Endodermal cell (in vitro differentiated cells): Measurements from ENCODE around the gene ACSS1. TPM values are rescaled to one million over a fixed set of nuclear protein-coding genes. Genes with fewer than 3 reads are reported as not detected.
A peak's percentile ranks its signal among the peaks of the same experiment; 100 is the strongest.

Experiments used
- DNase-seq: peaks from one replicate; pipeline ENCODE4 v3.0.0-alpha.2; 2017
- H3K27ac ChIP-seq: 2 replicates; pipeline ENCODE4 v1.5.1; 2013; ENCODE audit warnings: mild to moderate bottlenecking, low read depth, low read length, moderate library complexity
- H3K27me3 ChIP-seq: 2 replicates; pipeline ENCODE4 v1.6.1; 2013; ENCODE audit warnings: mild to moderate bottlenecking, low read length, moderate library complexity; ENCODE audit not compliant: insufficient read depth, control insufficient read depth, poor library complexity, severe bottlenecking
- H3K36me3 ChIP-seq: 2 replicates; pipeline ENCODE4 v1.7.0; 2013; ENCODE audit warnings: mild to moderate bottlenecking, low read length, moderate library complexity; ENCODE audit not compliant: control insufficient read depth, insufficient read depth
- H3K4me1 ChIP-seq: one replicate; pipeline ENCODE4 v1.7.0; 2013; ENCODE audit warnings: low read length; ENCODE audit not compliant: control insufficient read depth, insufficient read depth
- H3K4me3 ChIP-seq: 2 replicates; pipeline ENCODE4 v1.5.1; 2013; ENCODE audit warnings: mild to moderate bottlenecking, low read length, moderate library complexity
- H3K9ac ChIP-seq: 2 replicates; pipeline ENCODE4 v1.6.1; 2013; ENCODE audit warnings: mild to moderate bottlenecking, low read length, moderate library complexity; ENCODE audit not compliant: poor library complexity, severe bottlenecking; ENCODE audit errors: extremely low read depth
- H3K9me3 ChIP-seq: 2 replicates; pipeline ENCODE4 v1.6.1; 2013; ENCODE audit warnings: mild to moderate bottlenecking, low read length, moderate library complexity; ENCODE audit not compliant: control insufficient read depth
- H3K27ac Mint-ChIP-seq: 2 replicates; pipeline ENCODE4 v1.8.0; 2020; ENCODE audit warnings: mixed read lengths
- H3K27me3 Mint-ChIP-seq: 2 replicates; pipeline ENCODE4 v1.8.0; 2021; ENCODE audit warnings: mild to moderate bottlenecking, mixed read lengths; ENCODE audit not compliant: insufficient read depth
- H3K36me3 Mint-ChIP-seq: 2 replicates; pipeline ENCODE4 v1.8.0; 2020; ENCODE audit warnings: low read depth, mixed read lengths
- H3K4me1 Mint-ChIP-seq: 2 replicates; pipeline ENCODE4 v1.8.0; 2020; ENCODE audit warnings: mixed read lengths
- H3K4me3 Mint-ChIP-seq: 2 replicates; pipeline ENCODE4 v1.8.0; 2020; ENCODE audit warnings: mild to moderate bottlenecking, moderate library complexity, mixed read lengths
- H3K9me3 Mint-ChIP-seq: 2 replicates; pipeline ENCODE4 v1.8.0; 2020; ENCODE audit warnings: mild to moderate bottlenecking, mixed read lengths
- CTCF ChIP-seq: fragments of 200-600 bp; sonication (generic); conservative IDR thresholded peaks from 2 replicates; pipeline ENCODE4 v1.5.0; 2021; ENCODE audit warnings: antibody characterized with exemption, mild to moderate bottlenecking
- WGBS, 2 experiments: methylation state at CpG; one replicate each; pipeline versions ENCODE4 v1.1.5 to v1.1.7; 2013; ENCODE audit warnings: missing lambda C conversion rate in 2 of 2, mixed read lengths in 1 of 2; ENCODE audit not compliant: insufficient coverage in 1 of 2, insufficient read length in 1 of 2; 5-methylcytosine and 5-hydroxymethylcytosine counted together
- total RNA-seq, 2 donors: library from RNA; stranded (reverse); fragmentation: NEBNext Ultra II Directional in 1 of 2; extraction: Animal tissue kit (Norgen Biotek cat#: 25700) in 1 of 2; gene quantifications; 2 replicates in 1 of 2; 3 replicates in 1 of 2; pipeline ENCODE4 v1.2.1, GENCODE V29; 2021

Gene ACSS1
- total RNA-seq, 2 donors from 2014 or later: 0.22 TPM; not detected in 1

DNA sequence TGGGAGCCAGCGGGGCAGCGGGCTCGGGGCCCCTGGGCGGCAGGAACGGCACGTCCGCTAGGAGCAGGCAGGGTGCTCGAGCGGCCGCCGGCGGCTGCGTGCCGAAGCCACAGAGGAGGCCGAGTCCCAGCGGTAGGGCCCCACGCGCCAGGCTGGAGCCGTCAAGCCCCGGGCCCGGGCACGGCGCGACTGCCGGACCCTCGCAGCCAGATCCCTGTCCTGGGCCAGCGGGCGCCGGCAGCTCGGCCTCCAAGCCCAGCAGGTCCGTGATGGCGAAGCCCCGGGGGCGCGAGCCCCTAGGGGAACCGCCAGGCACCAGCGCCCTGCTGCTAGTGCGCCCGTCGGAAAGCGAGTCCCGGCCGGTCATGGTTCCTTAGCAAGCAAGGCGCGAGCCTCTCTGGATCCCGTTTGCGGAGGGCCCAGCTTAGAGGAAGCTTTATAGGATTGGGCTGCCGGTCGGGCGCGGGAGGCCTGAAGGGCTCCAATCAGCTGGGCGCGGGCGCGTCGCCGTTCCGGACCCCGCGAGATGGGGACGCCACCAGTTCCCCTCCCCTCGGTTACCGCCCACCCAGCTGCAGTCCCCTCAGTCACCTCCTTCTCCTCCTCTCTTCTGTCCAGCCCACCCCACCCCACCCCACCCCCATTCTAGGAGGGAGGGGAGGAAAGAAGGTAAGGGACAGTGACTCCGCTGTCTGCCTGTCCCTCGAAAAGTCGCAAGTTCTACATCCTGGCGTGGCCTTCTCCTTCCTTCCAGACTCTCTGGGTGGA is 24.0 kb upstream of the ACSS1 start, which contains the start of gene VSX1:
Gene VSX1, minus strand, starts transcription at position 412 of the 768 bp plus-strand sequence. Its CDS starts 45 bp downstream, at position 367.
- H3K27me3 ChIP-seq: peaks cover 100% of the 10 kb centered on the region
- H3K36me3 ChIP-seq: no peaks in the 10 kb centered on the region
- no peak within 1 kb of the TSS for H3K27ac ChIP-seq
- no peaks in the 10 kb centered on the region for H3K9me3 Mint-ChIP-seq
- no peaks in the 10 kb centered on the region for H3K36me3 Mint-ChIP-seq
- H3K9me3 ChIP-seq: no peaks in the 10 kb centered on the region
- H3K4me1 ChIP-seq: no peaks in the 10 kb centered on the region
- no peak within 1 kb of the TSS for H3K27ac Mint-ChIP-seq
- 11 to 13% methylated on average over 8 to 66 of the region's 67 CpGs for WGBS, 2 experiments
- peak; percentile 60 for DNase-seq
- peak within 1 kb of the TSS; percentile 46 for H3K4me3 Mint-ChIP-seq
- H3K4me1 Mint-ChIP-seq: peaks cover 8% of the 10 kb centered on the region
- TF ChIP-seq CTCF: no peak
- peaks cover 98% of the 10 kb centered on the region for H3K27me3 Mint-ChIP-seq
- H3K4me3 ChIP-seq: peak within 1 kb of the TSS; percentile 73
- no peak within 1 kb of the TSS for H3K9ac ChIP-seq

DNA sequence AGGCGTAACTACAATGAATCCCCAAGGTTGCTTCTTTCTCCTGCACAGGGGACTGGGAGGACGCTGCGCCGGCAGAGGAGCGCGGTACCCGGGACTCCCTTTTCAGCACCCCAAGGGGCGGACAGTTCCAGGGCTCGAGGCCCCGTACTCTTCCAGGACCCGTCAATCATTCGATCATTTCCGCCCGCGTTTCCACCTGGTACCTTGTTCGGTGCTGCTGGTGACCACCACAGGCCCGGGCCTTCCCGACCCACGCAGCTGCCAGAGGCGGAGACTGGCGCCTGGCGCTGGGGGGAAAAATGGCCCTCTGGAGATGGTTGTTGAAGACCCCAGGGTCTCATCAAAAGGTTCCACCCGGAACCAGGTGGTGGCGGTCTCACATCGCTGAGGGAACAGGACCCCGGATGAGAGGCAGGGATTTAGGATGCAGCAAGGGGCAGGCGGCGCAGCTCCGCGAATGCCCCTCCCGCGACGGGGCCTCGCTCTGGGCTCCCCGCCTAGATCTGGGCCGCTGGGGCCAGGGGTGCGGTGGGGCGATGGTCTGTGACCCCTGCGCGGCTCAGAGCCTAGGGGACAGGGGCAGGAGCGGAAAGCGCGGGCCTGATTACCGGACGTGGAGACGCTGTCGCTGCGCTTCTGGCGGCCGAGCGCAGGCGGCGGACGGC is 23.3 kb upstream of the ACSS1 start:
- no peak overlapping the region for H3K27ac ChIP-seq
- TF ChIP-seq CTCF: peak; percentile 69
- H3K4me1 Mint-ChIP-seq: peaks cover 8% of the 10 kb centered on the region
- WGBS, 2 experiments: 4 to 5% methylated on average over 27 to 54 of the region's 54 CpGs
- no peak overlapping the region for H3K27ac Mint-ChIP-seq
- H3K4me1 ChIP-seq: no peaks in the 10 kb centered on the region
- no peaks in the 10 kb centered on the region for H3K9me3 Mint-ChIP-seq
- no peaks in the 10 kb centered on the region for H3K36me3 ChIP-seq
- H3K36me3 Mint-ChIP-seq: no peaks in the 10 kb centered on the region
- peaks cover 98% of the 10 kb centered on the region for H3K27me3 ChIP-seq
- H3K4me3 Mint-ChIP-seq: peak overlapping the region; percentile 46
- no peak overlapping the region for H3K9ac ChIP-seq
- peak overlapping the region; percentile 50 for H3K4me3 ChIP-seq
- DNase-seq: peak; percentile 93
- no peaks in the 10 kb centered on the region for H3K9me3 ChIP-seq
- peaks cover 96% of the 10 kb centered on the region for H3K27me3 Mint-ChIP-seq

GRCh38 chr20:25079171-25079570 is 21.2 kb upstream of the ACSS1 start:
- H3K27ac ChIP-seq: no peak overlapping the region
- H3K36me3 ChIP-seq: no peaks in the 10 kb centered on the region
- H3K9me3 Mint-ChIP-seq: no peaks in the 10 kb centered on the region
- H3K36me3 Mint-ChIP-seq: no peaks in the 10 kb centered on the region
- TF ChIP-seq CTCF: no peak
- 72 to 74% methylated on average over 3 to 4 of the region's 4 CpGs for WGBS, 2 experiments
- H3K27me3 Mint-ChIP-seq: peaks cover 89% of the 10 kb centered on the region
- no peak overlapping the region for H3K4me3 ChIP-seq
- no peak overlapping the region for H3K27ac Mint-ChIP-seq
- H3K27me3 ChIP-seq: peaks cover 97% of the 10 kb centered on the region
- H3K4me1 Mint-ChIP-seq: peaks cover 5% of the 10 kb centered on the region
- H3K4me3 Mint-ChIP-seq: no peak overlapping the region
- DNase-seq: no peak
- H3K9ac ChIP-seq: no peak overlapping the region
- no peaks in the 10 kb centered on the region for H3K9me3 ChIP-seq
- no peaks in the 10 kb centered on the region for H3K4me1 ChIP-seq
